Stimulated activated CD8-positive, alpha-beta memory T cell treated with anti-CD3 and anti-CD28 coated beads, Interleukin-15, amount 100 ng/mL, for 24 hours (primary cell): Measurements from ENCODE around the gene PDE6A.
"Not testable (repeated sequence)": the region's sequence is repeated elsewhere in the genome, so short reads cannot be mapped to it uniquely, and the experiment has no call there.

Source experiments
- DNase-seq: peaks from one replicate; pipeline ENCODE4 v3.0.0-alpha.2; 2020; ENCODE audit warnings: low read depth

The PDE6A gene

DNA sequence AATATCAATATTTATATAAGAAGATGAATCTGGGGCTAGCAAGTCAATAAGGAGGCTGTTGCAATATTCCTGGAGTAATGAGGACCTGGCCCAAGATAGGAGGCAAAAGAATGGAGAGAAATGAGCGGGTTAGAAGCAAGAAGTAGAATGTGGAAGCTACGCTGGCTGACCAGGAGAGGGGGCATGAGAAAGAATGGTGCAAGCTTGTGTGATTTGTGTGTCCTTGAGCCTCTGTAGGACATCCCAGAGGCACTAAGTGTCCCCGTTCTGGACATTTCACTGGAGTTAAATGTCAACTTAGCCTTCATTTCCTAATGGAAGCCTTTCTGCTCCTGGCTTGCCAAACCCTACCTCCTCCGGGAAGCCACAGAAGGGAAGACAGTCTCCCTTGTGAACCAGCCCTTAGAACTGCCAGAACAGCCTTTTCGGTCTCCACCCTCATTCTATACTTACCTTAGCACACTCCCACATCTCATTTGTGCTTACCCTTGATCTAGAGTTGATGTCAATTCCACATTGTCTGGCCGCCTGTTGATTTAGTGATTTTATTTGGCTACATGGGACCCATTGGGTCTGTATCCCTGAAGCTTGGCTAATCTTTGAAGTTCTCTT, 6.7 kb upstream of the PDE6A start:
- DNase-seq = no peak

DNA sequence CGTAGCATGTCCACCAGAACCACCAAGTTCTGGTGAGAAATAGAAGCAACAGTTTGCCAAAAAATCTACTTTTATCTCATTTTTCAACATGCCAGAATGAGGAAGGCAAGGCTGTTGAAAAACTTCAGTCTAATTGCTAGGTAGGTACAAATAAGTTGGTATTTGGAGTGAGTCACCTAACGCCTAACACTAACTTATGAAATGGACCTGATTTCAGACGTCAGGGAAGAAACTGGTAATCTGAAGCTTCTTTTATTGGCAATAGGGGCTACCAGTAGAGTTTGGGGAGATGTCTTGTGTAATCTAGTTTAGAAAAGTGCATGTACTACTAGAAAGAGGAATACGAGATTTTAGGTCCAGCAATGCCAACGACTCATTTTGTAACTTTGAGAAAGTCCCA, 4.4 kb upstream of the PDE6A start:
- DNase-seq = no peak

DNA sequence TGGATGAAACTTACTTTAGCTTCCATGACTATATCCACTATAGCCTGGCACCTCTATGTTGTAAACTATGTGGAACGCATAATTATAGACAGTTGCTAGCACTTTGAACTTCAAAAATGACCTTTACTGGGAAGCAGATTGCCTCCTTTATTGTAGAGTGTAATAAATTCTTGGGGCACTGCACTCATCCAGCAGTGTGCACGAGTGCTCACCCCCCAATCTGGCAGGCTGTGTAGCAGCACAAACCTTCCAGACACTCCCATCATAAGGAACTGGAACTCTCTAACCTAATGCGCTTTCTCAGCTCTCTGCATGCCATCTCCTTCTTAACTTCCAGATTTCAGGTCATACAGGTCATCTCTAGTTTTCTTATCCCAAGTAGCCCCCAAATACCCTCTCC, 1.5 kb upstream of the PDE6A start:
- DNase-seq = no peak

DNA sequence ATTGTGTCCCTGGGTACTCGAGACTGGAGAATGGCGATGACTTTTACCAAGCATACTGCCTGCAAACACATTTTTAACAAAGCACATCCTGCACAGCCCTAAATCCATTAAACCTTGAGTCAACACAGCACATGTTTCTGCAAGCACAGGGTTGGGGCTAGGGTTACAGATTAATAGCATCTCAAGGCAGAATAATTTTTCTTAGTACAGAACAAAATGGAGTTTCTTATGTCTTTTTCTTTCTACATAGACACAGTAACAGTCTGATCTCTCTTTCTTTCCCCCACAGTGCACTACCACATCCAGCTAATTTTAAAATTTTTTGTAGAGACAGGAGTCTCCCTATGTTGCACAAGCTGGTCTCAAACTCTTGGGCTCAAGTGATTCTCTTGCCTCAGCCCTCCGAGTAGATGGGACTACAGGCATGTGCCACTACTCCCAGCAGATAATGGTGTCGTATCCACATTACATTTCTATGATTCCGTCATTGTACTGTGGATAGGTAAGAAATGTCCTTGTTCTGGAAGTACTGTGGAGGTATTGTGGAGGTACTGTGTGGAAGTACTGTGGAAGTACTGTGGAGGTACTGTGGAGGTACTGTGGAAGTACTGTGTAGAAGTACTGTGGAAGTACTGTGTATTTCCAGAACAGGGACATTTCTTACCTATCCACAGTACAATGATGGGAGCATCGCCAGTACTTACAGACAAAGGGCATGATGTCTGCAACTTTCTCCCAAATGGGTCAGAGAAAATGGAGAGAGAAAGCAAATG, 1.2 kb downstream of the PDE6A start:
- DNase-seq = not testable (repeated sequence)

DNA sequence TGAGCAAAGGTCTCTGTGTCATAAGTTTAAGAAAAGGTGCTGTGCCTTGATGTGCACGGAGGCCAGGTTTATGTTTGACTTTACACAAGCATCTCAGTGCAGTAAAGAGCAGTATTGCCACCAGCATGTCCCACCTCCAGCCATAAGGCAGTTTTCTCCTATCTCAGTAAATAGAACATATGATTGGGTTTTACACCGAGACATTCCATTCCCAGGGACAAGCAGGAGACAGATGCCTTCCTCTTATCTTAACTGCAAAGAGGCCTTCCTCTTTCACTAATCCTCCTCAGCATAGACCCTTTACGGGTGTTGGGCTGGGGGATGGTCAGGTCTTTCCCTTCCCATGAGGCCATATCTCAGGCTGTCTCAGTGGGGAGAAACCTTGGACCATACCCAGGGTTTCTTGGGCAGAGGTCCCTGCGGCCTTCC, 1.8 kb downstream of the PDE6A start:
- DNase-seq = not testable (repeated sequence)

DNA sequence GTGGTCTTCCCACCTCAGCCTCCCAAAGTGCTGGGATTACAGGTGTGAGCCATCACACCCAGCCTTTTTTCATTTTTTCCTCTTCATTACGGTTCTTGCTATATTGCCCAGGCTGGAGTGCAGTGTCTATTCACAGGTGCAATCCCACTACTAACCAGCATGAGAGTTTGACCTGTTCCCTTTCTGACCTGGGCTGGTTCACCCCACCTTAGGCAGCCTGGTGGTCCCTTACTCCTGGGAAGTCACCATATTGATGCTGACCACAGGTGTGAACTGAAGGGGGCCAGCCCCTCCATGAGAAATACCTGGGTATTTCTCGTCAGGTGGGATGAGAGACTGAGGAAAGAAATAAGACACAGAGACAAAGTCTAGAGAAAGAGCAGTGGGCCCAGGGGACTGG, 2.4 kb downstream of the PDE6A start:
- no peak for DNase-seq

DNA sequence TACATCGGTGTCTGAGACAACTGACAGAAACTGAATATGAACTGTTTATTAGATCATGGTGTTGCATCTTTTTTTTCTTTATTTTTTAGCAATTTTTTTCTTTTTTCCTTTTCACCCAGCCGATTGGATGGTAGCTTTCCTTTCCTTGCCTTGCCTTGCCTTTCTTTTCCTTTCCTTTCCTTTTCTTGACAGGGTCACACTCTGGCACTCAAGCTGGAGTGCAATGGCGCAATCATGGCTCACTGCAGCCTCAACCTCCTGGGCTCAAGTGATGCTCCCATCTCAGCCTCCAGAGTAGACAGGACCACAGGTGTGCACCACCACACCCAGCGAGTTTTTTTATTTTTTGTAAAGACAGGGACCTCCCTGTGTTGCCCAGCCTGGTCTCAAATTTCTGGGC, 2.8 kb downstream of the PDE6A start:
- no peak for DNase-seq

DNA sequence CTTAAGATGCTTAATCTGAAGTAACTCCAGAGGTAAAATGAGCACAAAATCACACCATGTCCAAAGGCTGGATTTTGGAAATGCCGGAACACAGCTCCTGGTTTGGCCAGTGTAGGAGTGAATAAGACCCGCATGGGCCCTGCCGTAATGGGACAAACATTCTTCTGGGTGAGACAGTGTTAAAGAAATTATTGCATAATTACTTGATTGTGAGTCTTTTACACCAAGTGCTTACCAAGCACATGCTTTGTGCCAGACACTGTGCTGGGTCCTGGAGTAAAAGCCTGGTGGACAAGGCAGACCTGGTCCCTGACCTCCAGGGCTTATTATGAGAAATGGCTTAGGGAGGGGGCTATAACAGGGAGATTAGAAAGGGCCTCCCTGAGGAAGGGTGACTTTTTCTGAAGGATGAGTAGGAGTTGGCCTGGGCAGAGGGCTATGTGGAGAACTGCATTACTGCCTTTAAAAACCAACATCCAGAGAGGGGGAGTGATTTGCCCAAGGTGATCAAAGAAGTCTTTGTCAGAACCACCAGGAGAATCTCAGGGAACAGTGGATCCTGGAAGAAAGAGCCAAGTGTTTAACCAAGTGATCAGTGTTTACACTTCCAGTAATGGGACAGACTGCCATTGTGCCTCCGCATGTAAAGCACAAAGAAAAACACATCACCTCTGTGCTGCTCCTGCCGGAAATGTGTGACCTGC, 3.5 kb downstream of the PDE6A start:
- DNase-seq = no peak

DNA sequence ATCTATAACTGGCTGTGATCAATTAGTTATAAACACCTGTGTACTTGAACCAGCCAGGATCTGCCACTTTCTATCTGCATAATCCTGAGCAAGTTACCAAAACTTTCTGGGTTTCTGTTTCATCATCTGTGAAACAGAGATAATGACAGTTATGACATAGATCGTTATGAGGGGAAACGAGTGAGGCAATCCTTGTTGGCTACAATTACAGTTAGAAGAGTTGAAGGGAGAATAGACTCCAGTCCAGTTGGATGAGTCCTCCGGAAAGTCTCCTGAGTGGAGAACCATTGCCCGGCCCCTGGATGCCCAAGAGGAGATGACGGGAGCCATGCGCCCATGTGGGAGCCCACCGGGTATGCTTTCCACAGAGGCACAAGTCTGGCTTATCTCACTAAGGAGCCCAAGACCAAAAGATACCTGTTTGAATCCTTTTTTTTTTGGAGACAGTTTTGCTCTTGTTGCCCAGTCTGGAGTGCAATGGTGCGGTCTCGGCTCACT, 4.5 kb downstream of the PDE6A start:
- DNase-seq = no peak

DNA sequence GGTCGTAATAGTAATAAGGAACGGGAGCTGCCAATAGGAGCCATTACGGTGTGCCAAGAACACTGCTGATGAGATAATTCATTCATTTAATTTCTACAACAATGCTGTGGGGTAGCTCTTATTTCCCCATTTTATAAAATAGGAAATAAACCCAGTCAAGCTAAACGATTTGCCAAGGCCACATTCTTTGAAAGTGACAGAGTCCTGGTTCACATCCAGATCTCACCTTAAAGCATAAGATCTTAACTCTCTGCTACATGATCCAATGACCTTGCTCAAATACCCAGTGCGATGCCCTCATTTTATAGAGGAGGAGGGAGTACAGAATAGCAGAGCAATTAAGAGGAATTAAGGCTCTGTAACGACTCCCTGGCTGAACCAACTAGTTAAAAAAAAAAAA, 5.0 kb downstream of the PDE6A start:
- DNase-seq = no peak

DNA sequence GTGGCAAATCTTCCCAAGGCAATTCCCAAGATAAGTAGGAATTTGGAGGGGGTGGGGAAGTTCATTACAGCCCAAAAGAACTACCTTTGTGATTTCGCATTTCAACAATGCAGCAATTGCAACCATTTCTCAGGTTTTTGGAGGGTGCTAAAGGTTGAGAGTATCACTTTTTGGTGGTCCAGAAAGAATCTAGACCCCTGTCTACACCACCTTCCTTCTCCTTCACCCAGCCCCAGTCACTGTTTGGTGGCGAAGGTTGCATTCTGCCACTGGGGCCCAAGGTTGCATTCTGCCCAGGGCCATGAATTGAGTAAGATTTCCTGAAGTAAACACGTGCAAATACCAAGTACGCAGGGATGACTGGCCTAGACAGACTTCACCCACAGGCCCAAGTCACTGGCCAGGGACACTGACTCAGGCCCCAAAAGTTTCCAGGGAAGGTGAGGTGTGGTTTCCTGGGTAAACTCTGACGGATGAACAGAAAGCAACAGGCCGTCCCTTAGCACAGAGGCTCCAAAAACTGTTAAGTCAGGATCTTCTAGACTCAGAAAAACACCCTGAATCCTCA, 5.7 kb downstream of the PDE6A start:
- no peak for DNase-seq

DNA sequence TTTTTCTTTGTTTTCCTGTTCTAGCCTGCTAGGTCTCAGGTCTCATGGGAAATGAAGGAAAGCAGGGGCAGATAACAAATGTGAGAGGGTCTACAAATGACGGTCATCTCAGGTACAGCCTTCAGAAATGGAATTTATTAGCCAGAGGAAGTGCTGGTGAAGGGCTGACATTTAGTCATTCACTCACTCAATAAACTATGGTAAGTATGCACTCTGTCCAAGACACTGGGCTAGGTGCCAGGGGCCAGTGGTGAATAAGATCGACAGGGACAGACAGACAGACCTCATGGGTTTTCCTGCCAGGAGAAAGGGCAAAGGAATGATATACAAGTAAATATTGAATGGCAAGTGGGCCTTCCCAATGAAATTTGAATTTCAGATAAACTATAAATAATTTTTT, 6.3 kb downstream of the PDE6A start:
- DNase-seq = no peak

DNA sequence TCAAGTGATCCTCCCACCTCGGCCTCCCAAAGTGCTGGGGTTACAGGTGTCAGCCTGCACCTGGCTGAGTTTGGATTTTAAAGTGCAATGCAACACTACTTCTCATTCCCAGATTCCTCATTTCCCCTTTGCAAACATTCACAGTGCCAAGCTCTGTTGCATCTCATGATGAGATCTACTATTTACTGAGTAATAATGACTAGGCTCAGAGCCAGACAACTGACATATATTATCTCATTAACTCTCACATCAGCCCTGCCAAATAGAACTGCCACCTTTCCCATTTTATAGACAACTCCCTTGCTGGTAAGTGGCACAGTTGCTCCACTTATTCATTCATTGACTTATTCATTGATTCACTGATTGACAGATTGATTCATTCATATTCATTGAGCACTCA, 7.0 kb downstream of the PDE6A start:
- DNase-seq = no peak

DNA sequence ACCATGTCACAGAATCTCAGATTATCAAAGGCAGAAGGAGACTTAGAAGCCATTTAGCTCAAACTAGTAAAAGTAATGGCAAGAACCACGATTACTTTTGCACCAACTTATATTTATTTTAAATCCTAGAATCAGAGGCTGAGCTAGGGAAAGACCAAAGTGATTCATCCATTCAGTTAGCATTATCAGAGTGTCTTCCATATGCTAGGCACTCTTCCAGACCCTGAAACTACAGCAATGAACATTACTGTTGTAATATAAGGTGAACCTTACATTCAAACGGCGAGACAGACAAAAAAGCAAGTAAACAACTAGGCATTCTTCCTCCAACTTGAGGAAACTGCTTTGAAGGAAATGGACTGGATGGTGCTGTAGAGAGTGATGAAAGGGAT, 7.9 kb downstream of the PDE6A start:
- no peak for DNase-seq

DNA sequence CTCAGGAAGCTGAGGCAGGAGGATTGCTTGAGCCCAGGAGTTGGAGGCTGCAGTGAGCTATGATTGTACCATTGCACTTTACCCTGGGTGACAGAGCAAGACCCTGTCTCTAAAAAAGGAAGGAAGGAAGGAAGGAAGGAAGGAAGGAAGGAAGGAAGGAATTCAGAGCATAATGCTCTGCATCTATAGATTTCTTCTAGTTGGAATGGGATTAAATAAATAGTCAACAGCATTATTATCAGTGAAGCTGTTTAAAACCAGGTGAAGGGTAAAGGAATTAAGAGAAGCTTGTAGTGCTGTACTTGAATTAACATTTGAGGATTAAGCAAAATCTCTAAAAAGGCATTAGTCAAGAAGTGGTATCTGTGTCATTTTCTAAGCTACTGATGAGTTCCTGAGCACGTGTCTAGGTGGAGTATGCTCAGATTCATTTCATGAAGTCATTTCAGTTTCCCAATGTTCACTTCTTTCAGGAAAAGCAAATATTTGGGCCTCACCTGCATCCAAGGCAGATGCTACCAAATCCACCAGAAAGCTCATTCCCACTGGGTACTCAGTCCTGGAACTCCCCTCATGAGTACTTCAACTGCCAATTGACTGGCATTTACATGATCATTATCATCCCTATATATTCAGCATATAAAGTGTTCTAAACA, 8.4 kb downstream of the PDE6A start:
- DNase-seq = no peak

DNA sequence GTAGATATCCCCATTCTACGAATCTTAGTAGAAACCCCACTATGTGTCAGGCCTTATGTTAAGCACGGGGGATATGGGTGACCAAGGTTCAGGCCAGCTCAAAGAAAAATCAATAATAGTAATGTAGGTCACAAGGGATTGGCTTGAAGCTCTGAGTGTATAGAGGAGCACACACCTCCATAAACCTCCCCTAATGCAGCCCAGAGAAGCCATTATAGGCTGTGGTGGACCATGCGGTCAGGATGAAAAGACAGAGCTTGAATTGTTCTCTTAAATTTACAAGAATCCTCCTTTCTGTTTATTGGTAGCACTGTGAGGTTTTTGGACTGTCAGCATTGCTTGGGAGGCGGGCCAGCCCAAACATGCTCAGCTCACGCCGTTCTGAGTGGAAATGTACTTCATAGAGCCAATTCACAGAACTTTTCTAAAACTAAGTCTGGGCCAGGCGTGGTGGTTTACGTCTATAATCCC, 9.1 kb downstream of the PDE6A start:
- no peak for DNase-seq

DNA sequence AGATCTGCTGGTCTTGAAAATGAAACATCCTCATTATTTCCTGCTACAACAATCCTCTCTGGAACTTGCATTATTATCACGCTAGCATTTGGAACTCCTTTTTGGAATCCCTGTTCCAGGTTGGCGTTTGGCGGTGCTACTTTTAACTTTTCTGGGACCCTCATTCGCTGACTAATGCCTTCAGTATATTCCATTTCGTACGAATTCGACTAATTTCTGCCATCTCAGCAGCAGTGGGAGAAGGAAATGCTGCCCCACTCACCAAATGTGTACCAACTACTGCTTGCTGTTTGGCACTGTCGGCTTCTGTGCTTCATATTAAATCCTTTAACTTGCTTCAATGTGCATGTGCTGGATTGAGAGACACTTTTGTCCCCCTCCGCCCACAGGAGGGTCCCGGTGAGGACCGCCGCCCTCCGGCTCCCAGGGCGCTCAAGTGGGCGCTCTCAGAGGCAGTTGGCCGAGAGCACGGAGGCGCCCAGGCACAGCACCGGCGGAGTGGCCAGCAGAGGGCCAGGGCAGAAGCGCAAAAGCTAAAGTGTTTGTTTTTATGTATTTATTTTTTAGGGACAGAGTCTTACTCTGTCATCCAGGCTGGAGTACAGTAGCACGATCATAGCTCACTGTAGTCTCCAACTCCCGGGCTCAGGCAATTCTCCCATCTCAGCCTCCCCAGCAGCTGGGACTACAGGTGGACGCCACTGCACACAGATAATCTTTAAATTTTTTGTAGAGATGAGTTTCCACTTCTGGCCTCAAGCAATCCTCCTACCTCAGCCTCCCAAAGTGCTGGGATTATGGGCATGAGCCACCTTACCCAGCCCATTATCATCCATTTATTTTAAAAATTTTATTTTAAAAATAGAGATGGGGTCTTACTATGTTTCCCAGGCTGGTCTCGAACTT, 11.9 kb downstream of the PDE6A start:
- DNase-seq = no peak

DNA sequence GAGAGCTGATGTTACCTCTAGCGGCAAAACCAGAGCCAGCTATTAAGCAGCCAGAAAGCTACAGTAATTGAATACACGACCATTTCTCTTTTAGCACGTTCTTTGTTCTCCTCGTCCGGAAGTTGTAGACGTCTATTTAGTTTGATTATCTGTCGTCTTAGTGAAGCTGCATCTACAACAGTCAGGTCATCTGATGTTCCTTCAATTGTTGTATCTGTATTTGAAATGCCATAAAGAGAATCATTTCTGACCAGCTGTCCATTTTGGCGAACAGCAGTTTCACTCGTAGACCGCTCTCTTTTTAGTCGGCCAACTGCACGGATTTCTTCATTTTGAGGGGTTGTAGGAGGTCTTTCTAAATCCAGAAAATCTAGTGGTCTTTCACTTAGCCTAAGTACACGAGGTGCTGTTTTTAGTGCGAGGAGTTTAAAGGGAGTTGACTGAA, 12.6 kb downstream of the PDE6A start:
- no peak for DNase-seq

DNA sequence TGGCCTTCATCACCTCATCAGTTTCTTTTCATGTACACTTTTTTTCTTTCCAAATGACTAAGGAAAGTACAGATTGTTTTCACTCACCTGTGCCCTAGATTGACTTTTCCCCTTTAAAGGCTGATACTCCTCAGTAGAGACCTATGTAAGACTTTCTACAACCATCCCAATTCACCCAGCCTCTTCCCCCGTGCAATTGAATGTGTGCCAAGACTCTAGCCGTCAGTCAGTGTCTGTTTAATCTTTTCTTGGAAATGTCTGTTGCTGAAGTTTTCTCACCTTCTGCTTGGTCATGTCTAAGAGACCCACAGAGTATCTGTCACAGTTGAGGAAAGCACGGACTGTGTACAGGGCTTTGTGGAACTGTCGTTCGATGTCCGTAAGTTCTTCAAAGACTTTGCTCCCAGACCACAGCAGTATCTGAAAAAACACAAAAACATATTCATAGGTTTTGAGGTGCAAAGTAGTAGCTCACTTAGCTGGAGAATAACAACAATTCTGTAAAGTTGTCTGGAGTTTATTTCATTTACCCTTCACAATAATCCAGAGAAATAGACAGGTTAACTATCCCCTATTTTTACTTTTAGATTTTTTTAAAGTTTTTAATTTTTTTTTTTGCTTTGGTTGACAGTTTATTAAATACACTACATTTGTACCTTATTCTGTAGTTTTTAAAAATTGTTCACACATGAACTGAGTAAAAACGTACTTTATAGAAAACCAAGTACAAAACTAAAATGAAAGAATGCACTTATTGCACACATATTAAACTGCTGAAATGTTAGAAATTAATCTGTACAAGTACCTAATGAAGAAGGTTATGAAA, 13.6 kb downstream of the PDE6A start:
- no peak for DNase-seq
